Measurements from ENCODE around the gene NUP43. TPM values are rescaled to one million over a fixed set of nuclear protein-coding genes. Genes with fewer than 3 reads are reported as not detected.

NUP43 gene
- total and polyA plus RNA-seq, 10 of the 15 experiments (the other 5 are each of a cell fraction or from before 2014, with no cell fraction given): 8.9 to 54.2 (median 27.7) TPM

DNA sequence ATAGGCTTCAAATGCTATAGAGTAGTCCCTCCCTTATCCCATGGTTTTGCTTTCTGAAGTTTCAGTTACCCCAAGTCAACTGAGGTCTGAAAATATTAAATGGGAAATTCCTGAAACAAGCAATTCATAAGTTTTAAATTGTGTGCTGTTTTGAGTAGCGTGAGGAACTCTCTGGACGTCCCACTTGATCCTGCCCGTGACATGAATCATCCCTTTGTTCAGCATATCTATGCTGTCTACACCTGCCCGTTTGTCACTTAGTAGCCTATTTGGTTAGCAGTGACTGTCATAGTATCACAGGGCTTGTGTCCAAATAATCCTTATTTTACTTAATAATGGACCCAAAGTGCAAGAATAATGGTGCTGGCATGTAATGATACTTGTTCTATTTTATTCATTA lies 8.2 kb upstream of the NUP43 start:
- ChIA-PET CTCF (interaction anchor here (0.6 to 1.8 kb wide), 3 partner anchors 9 to 73 kb away, joined by 3 to 5 read pairs (median 4); no protein-coding TSS in a partner anchor), RAD21 (ENCODE audit: unreplicated experiment) (no interaction called here), POLR2A (interaction anchor here (1.2 kb wide), 1 partner anchor 9 kb away, joined by 4 read pairs; no protein-coding TSS in a partner anchor), SMC1A (ENCODE audit: uncharacterized antibody, unreplicated experiment) (interaction anchor here (1.0 to 1.1 kb wide), 2 partner anchors 7 to 70 kb away, joined by 3 read pairs; no protein-coding TSS in a partner anchor)
- Histone ChIP-seq H3K27ac (ENCODE audit: control insufficient read depth, insufficient read depth) (no peak overlapping the region), H3K4me1 (ENCODE audit: control insufficient read depth, insufficient read depth, low read length) (peaks cover 16% of the 10 kb centered on the region), H3K36me3 (ENCODE audit: control insufficient read depth in 2 of 2, insufficient read depth in 2 of 2, low read length in 1 of 2) (no peaks in the 10 kb centered on the region), H2AFZ (ENCODE audit: control insufficient read depth, low read depth, low read length) (no peak overlapping the region), H3K79me2 (ENCODE audit: control insufficient read depth, insufficient read depth, low read length) (peaks cover 49% of the 10 kb centered on the region), H3K4me2 (ENCODE audit: control insufficient read depth, insufficient read depth) (no peak overlapping the region), H3K9me3 (replicated peaks; ENCODE audit: control insufficient read depth, insufficient read depth, low read length) (no peaks in the 10 kb centered on the region), H3K4me3 (no peak overlapping the region), H4K20me1 (ENCODE audit: control insufficient read depth, insufficient read depth) (peaks cover 3% of the 10 kb centered on the region; the same call in 1 of the 2 replicates), H3K27me3 (replicated peaks in 1 of 2; ENCODE audit: control insufficient read depth in 2 of 2, insufficient read depth in 2 of 2, low read length in 1 of 2) (no peaks in the 10 kb centered on the region), H3K9ac (ENCODE audit: control insufficient read depth, insufficient read depth, low read length) (no peak overlapping the region)
- no peak for ATAC-seq
- intact Hi-C loops (cut with micrococcal nuclease; ENCODE audit: unreplicated experiment) (no loop called here), in situ Hi-C loops (cut with MboI) (no loop called here)
- no peak for DNase-seq (ENCODE audit: low read depth, low spot score)
- no TSS peak for BruUV-seq (replicated peaks)
- FAIRE-seq: no peak
- TF ChIP-seq STAT3 (IDR thresholded peaks at IDR 0.05; ENCODE audit: low read depth, low read length): no peak
- TF ChIP-seq MAX (IDR thresholded peaks at IDR 0.05; ENCODE audit: low read depth, low read length): no peak
- TF ChIP-seq NR2F1 (conservative IDR thresholded peaks at IDR 0.05): no peak
- TF ChIP-seq CBFB (IDR thresholded peaks at IDR 0.05; ENCODE audit: low read depth): no peak
- no peak for TF ChIP-seq ZNF622 (IDR thresholded peaks at IDR 0.05)
- TF ChIP-seq ZNF24 (IDR thresholded peaks at IDR 0.05): no peak
- no peak for TF ChIP-seq SRF (IDR thresholded peaks at IDR 0.05; ENCODE audit: low read depth in 2 of 2, low read length in 2 of 2)
- TF ChIP-seq ZNF384 (IDR thresholded peaks at IDR 0.05; ENCODE audit: borderline replicate concordance, low read depth, low read length): no peak
- TF ChIP-seq, protein P1, sequence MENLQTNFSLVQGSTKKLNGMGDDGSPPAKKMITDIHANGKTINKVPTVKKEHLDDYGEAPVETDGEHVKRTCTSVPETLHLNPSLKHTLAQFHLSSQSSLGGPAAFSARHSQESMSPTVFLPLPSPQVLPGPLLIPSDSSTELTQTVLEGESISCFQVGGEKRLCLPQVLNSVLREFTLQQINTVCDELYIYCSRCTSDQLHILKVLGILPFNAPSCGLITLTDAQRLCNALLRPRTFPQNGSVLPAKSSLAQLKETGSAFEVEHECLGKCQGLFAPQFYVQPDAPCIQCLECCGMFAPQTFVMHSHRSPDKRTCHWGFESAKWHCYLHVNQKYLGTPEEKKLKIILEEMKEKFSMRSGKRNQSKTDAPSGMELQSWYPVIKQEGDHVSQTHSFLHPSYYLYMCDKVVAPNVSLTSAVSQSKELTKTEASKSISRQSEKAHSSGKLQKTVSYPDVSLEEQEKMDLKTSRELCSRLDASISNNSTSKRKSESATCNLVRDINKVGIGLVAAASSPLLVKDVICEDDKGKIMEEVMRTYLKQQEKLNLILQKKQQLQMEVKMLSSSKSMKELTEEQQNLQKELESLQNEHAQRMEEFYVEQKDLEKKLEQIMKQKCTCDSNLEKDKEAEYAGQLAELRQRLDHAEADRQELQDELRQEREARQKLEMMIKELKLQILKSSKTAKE (IDR thresholded peaks at IDR 0.05; ENCODE audit: low read depth, poor library complexity, severe bottlenecking): no peak
- TF ChIP-seq WRNIP1 (IDR thresholded peaks at IDR 0.05; ENCODE audit: borderline replicate concordance, low read depth, low read length): no peak
- TF ChIP-seq EGR1 (IDR thresholded peaks at IDR 0.05; ENCODE audit: borderline replicate concordance in 1 of 2, low read depth in 2 of 2, low read length in 2 of 2): no peak
- TF ChIP-seq MEF2A (IDR thresholded peaks at IDR 0.05; ENCODE audit: insufficient read depth, low read depth, low read length): no peak
- TF ChIP-seq HDAC2 (IDR thresholded peaks at IDR 0.05): no peak
- TF ChIP-seq RAD51 (IDR thresholded peaks at IDR 0.05): no peak
- no peak for TF ChIP-seq TCF12 (IDR thresholded peaks at IDR 0.05; ENCODE audit: low read depth, low read length)
- no peak for TF ChIP-seq CTCF (IDR thresholded peaks at IDR 0.05 in 2 of 3, conservative IDR thresholded peaks at IDR 0.05 in 1 of 3; ENCODE audit: control insufficient read depth in 2 of 3, extremely low read depth in 1 of 3, insufficient read depth in 1 of 3, low read depth in 3 of 3, low read length in 3 of 3)
- WGBS (ENCODE audit: insufficient coverage, insufficient replicate concordance, low lambda C conversion rate, missing lambda C conversion rate): 99% methylated on average over 4 of the region's 4 CpGs

All from GM12878 (cell line).